Mesothelial cell of epicardium (in vitro differentiated cells): ENCODE data around the gene GALNT13. TPM values are rescaled to one million over a fixed set of nuclear protein-coding genes. Genes with fewer than 3 reads are reported as not detected.

Experiments
- DNase-seq, 2 experiments: peaks; one replicate each; pipeline ENCODE4 v3.0.0; 2021; ENCODE audit warnings: low spot score in 2 of 2; ENCODE audit not compliant: unreplicated experiment in 2 of 2
- H3K27ac Mint-ChIP-seq: 2 replicates; pipeline ENCODE4 v1.8.0; 2021; ENCODE audit warnings: mixed read lengths
- H3K27me3 Mint-ChIP-seq: 2 replicates; pipeline ENCODE4 v1.8.0; 2021; ENCODE audit warnings: low read depth, mixed read lengths
- H3K36me3 Mint-ChIP-seq: 2 replicates; pipeline ENCODE4 v1.8.0; 2021; ENCODE audit warnings: mixed read lengths
- H3K4me1 Mint-ChIP-seq: 2 replicates; pipeline ENCODE4 v1.8.0; 2021; ENCODE audit warnings: mixed read lengths
- H3K4me3 Mint-ChIP-seq: 2 replicates; pipeline ENCODE4 v1.8.0; 2021; ENCODE audit warnings: mild to moderate bottlenecking, moderate library complexity, mixed read lengths
- H3K9me3 Mint-ChIP-seq: 2 replicates; pipeline ENCODE4 v1.8.0; 2021; ENCODE audit warnings: mixed read lengths
- total RNA-seq: library from RNA; stranded (reverse); gene quantifications from 3 replicates; pipeline ENCODE4 v1.2.1, GENCODE V29; 2021
- TF ChIP-seq, protein P1 (sequence below): fragments of 200-600 bp; sonication (generic); IDR thresholded peaks from one replicate; pipeline ENCODE4 v1.5.0; 2021; ENCODE audit warnings: antibody characterized with exemption; ENCODE audit not compliant: unreplicated experiment

Gene GALNT13
- total RNA-seq, 1 donor from 2014 or later = 15.8 TPM

DNA sequence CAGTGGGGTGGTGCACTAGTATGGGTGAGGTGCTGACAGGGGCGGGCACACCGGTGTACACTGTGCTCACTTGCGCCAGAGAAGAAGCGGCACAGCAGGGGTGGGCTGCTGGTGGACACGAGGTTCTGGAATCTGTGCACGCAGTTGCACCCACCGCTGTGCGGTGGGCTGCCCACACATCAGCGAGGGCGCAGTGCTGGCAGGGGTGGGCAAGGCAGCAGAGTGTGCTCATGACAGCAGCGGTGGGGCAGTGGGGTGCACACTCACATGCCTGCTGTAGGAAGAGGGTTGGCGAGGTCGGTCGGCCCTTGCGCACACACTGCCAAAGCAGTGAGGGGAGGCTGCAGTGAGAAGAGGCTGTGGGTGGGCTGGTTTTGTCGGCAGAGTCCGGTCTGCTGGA, 141.8 kb downstream of the GALNT13 start:
- H3K27me3 Mint-ChIP-seq = no peaks in the 10 kb centered on the region

DNA sequence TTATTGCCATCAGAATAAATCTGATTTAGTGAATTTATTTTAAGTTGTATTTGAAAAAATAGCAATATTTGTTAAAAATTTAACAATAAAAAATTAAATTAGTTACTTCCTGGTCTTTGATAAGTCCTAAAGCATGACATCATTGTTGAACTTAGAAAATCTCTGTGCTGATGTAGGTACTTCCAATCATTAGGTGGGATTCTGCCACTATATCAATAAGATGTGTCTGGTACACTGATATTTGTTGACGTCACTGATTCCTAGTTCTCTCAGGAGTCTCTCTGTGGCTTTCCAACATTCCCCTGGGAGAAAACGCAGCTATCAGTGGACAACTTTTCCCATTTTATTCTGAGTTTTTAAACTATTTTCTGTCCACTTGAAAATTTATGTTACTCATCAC, 143.5 kb downstream of the GALNT13 start:
- no peaks in the 10 kb centered on the region for H3K27me3 Mint-ChIP-seq
- peaks cover 18% of the 10 kb centered on the region for H3K9me3 Mint-ChIP-seq
- TF ChIP-seq, protein P1, sequence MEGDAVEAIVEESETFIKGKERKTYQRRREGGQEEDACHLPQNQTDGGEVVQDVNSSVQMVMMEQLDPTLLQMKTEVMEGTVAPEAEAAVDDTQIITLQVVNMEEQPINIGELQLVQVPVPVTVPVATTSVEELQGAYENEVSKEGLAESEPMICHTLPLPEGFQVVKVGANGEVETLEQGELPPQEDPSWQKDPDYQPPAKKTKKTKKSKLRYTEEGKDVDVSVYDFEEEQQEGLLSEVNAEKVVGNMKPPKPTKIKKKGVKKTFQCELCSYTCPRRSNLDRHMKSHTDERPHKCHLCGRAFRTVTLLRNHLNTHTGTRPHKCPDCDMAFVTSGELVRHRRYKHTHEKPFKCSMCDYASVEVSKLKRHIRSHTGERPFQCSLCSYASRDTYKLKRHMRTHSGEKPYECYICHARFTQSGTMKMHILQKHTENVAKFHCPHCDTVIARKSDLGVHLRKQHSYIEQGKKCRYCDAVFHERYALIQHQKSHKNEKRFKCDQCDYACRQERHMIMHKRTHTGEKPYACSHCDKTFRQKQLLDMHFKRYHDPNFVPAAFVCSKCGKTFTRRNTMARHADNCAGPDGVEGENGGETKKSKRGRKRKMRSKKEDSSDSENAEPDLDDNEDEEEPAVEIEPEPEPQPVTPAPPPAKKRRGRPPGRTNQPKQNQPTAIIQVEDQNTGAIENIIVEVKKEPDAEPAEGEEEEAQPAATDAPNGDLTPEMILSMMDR = no peak
- peaks cover 2% of the 10 kb centered on the region for H3K36me3 Mint-ChIP-seq
- no peaks in the 10 kb centered on the region for H3K4me1 Mint-ChIP-seq
- no peak overlapping the region for H3K27ac Mint-ChIP-seq
- DNase-seq = no peak
- H3K4me3 Mint-ChIP-seq = no peak overlapping the region

More for the DNA sequence above, 141.8 kb downstream of the GALNT13 start:
- H3K9me3 Mint-ChIP-seq = peaks cover 30% of the 10 kb centered on the region
- H3K4me3 Mint-ChIP-seq = no peak overlapping the region
- H3K4me1 Mint-ChIP-seq = no peaks in the 10 kb centered on the region
- TF ChIP-seq, protein P1 = no peak
- no peak overlapping the region for H3K27ac Mint-ChIP-seq
- peaks cover 11% of the 10 kb centered on the region for H3K36me3 Mint-ChIP-seq
- DNase-seq = no peak

DNA sequence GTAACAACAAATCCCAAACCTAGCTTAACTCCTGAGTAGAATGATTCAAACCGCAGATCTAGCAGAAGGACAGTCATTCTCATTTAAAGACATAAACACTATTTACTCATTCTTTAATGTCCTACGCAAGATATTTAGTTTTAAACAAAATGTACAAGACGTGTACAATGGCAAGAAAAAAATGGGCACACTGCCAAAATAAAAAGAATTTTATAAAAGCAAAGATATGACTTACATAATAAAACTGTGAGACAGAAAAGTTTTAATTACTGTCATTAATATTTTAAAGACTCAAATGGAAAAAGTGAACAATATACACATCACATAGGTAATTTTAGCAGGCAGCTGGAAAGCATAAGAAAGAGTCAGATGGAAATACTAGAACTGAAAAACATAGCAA, 157.8 kb downstream of the GALNT13 start:
- TF ChIP-seq, protein P1 = no peak
- Mint-ChIP-seq H3K27me3 (no peaks in the 10 kb centered on the region), H3K36me3 (peaks cover 1% of the 10 kb centered on the region), H3K27ac (no peak overlapping the region), H3K4me1 (no peaks in the 10 kb centered on the region), H3K9me3 (peaks cover 12% of the 10 kb centered on the region), H3K4me3 (no peak overlapping the region)
- no peak for DNase-seq

DNA sequence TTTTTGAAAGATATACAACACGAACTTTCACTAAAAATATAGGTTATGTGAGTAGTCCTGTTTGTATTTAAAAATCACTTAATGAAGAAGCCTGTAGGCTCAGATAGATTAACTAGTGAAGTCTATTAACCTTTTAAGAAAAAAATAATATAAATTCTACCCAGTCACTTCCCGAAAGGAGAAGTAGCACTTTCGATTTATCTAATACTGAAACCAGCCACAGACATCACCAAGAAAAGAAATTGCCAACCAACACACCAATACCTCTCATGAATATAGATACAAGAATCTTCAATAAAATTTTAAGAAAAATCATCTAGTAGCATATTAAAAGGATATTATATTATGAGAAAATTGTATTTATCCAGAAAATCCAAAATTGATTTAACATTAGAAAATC, 160.5 kb downstream of the GALNT13 start:
- no peak for DNase-seq
- H3K36me3 Mint-ChIP-seq = no peaks in the 10 kb centered on the region
- TF ChIP-seq, protein P1 = no peak
- no peak overlapping the region for H3K27ac Mint-ChIP-seq
- no peaks in the 10 kb centered on the region for H3K4me1 Mint-ChIP-seq
- H3K9me3 Mint-ChIP-seq = peaks cover 14% of the 10 kb centered on the region
- no peak overlapping the region for H3K4me3 Mint-ChIP-seq
- H3K27me3 Mint-ChIP-seq = no peaks in the 10 kb centered on the region

DNA sequence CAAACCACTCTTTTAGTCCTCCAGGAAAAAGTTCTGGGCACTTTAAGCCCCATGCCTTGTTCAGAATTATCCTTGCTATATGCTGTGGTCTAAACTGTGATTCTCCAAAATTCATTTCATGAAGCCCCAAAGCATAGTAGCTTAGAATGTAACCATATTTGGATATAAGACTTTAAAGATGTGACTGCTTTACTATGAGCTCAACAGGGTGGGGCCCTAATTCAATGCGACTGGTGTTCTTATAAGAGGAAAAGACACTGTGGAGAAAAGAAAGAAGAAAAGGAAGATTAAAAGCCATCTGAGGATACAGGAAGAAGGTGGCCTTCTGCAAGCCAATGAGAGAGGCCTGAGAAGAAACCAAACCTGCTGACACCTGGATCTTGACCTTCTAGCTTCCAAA, 174.8 kb downstream of the GALNT13 start:
- Mint-ChIP-seq H3K4me1 (peaks cover 10% of the 10 kb centered on the region), H3K4me3 (no peak overlapping the region), H3K27ac (no peak overlapping the region), H3K27me3 (no peaks in the 10 kb centered on the region), H3K9me3 (no peaks in the 10 kb centered on the region), H3K36me3 (no peaks in the 10 kb centered on the region)
- DNase-seq = no peak
- TF ChIP-seq, protein P1 = no peak

DNA sequence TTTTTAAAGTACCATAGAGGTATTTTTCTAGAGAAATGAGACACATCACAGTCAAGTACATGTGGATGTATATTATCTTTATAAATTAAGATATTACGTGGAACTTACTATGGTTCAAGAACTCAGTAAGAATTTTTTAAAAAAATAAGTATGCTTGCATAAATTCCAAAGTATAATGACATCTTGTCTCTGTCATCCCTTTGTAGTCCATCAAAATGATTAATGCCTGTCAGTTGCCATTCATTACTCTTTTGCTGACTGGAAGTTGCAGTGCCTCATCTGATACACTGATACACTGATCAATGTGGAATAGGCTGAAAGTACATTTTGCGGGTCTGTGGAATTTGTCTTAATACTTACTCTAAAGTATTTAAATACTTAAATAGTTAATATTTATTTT, 177.2 kb downstream of the GALNT13 start:
- no peaks in the 10 kb centered on the region for H3K27me3 Mint-ChIP-seq
- H3K36me3 Mint-ChIP-seq = no peaks in the 10 kb centered on the region
- TF ChIP-seq, protein P1 = no peak
- H3K9me3 Mint-ChIP-seq = peaks cover 3% of the 10 kb centered on the region
- H3K4me1 Mint-ChIP-seq = peaks cover 12% of the 10 kb centered on the region
- no peak for DNase-seq
- no peak overlapping the region for H3K4me3 Mint-ChIP-seq
- no peak overlapping the region for H3K27ac Mint-ChIP-seq
